Measurements from ENCODE around the gene ALKBH3. TPM values are rescaled to one million over a fixed set of nuclear protein-coding genes. Genes with fewer than 3 reads are reported as not detected.

The ALKBH3 gene
- total and polyA plus RNA-seq, 2 experiments from 2014 or later = 23.8 to 27.2 TPM

- peaks cover 7% of the 10 kb centered on the region for H3K4me1 ChIP-seq (ENCODE audit: insufficient read depth)
- H3K27ac ChIP-seq = peak overlapping the region; percentile 4
- TF ChIP-seq EZH2phosphoT487 (IDR thresholded peaks at IDR 0.05; ENCODE audit: low read depth, severe bottlenecking, unreplicated experiment) = no peak
- TF ChIP-seq EZH2 (IDR thresholded peaks at IDR 0.05; ENCODE audit: borderline replicate concordance) = no peak
- no peak for TF ChIP-seq CTCF (IDR thresholded peaks at IDR 0.05; ENCODE audit: poor library complexity)
- no peak overlapping the region for H3K4me3 ChIP-seq
- H3K9me2 ChIP-seq (replicated peaks; ENCODE audit: insufficient read depth) = no peaks in the 10 kb centered on the region
- H3K79me2 ChIP-seq = no peaks in the 10 kb centered on the region
- no peak overlapping the region for H2AFZ ChIP-seq
- no peaks in the 10 kb centered on the region for H4K20me1 ChIP-seq (ENCODE audit: insufficient read depth, poor library complexity, severe bottlenecking)
- no peaks in the 10 kb centered on the region for H3K27me3 ChIP-seq
- WGBS (ENCODE audit: low lambda C conversion rate, missing lambda C conversion rate) = 56% methylated on average over 1 of the region's 1 CpG
- no peak overlapping the region for H3K4me2 ChIP-seq
- no peaks in the 10 kb centered on the region for H3K36me3 ChIP-seq (replicated peaks; ENCODE audit: insufficient read depth, low read depth)
- H3K9me3 ChIP-seq (ENCODE audit: low read depth) = no peaks in the 10 kb centered on the region
- DNase-seq (ENCODE audit: low spot score) = peak; percentile 64
These were observed 47.0 kb upstream of the ALKBH3 start for GRCh38 chr11:43833657-43834073.

GRCh38 chr11:43834286-43834685 is 46.3 kb upstream of the ALKBH3 start:
- no peak for DNase-seq (ENCODE audit: low spot score)
- Histone ChIP-seq H3K4me3 (no peak overlapping the region), H3K4me2 (no peak overlapping the region), H3K9me3 (ENCODE audit: low read depth) (no peaks in the 10 kb centered on the region), H3K9me2 (replicated peaks; ENCODE audit: insufficient read depth) (no peaks in the 10 kb centered on the region), H3K4me1 (ENCODE audit: insufficient read depth) (peaks cover 7% of the 10 kb centered on the region), H2AFZ (no peak overlapping the region), H3K27me3 (no peaks in the 10 kb centered on the region), H3K36me3 (replicated peaks; ENCODE audit: insufficient read depth, low read depth) (no peaks in the 10 kb centered on the region), H3K27ac (peak overlapping the region; percentile 5), H4K20me1 (ENCODE audit: insufficient read depth, poor library complexity, severe bottlenecking) (no peaks in the 10 kb centered on the region), H3K79me2 (no peaks in the 10 kb centered on the region)
- no peak for TF ChIP-seq EZH2phosphoT487 (IDR thresholded peaks at IDR 0.05; ENCODE audit: low read depth, severe bottlenecking, unreplicated experiment)
- TF ChIP-seq CTCF (IDR thresholded peaks at IDR 0.05; ENCODE audit: poor library complexity) = no peak
- no peak for TF ChIP-seq EZH2 (IDR thresholded peaks at IDR 0.05; ENCODE audit: borderline replicate concordance)
- 87% methylated on average over 2 of the region's 2 CpGs for WGBS (ENCODE audit: low lambda C conversion rate, missing lambda C conversion rate)

DNA sequence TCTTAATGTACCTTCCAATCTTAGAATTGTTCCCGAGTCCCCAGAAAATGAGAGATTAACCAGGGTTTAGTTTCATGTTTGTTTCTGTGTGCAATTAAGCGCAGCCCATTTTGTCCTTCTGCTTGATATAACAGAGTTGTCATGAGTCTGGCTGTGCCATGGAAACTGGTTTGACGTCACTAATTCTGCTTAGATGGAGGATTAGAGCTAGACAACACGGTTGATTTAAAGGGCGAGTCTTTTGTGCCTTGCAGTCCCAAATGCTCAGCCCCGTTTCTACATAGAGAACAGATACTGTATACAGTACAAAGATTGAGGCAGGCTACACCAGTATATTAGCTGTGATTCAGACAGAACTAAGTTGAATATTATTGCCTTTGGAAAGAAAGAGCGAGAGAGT is 45.5 kb upstream of the ALKBH3 start:
- H3K36me3 ChIP-seq (replicated peaks; ENCODE audit: insufficient read depth, low read depth) = no peaks in the 10 kb centered on the region
- H3K9me3 ChIP-seq (ENCODE audit: low read depth) = no peaks in the 10 kb centered on the region
- no peaks in the 10 kb centered on the region for H3K79me2 ChIP-seq
- WGBS (ENCODE audit: low lambda C conversion rate, missing lambda C conversion rate) = 68% methylated on average over 7 of the region's 7 CpGs
- no peaks in the 10 kb centered on the region for H3K9me2 ChIP-seq (replicated peaks; ENCODE audit: insufficient read depth)
- H3K4me1 ChIP-seq (ENCODE audit: insufficient read depth) = peaks cover 7% of the 10 kb centered on the region
- H4K20me1 ChIP-seq (ENCODE audit: insufficient read depth, poor library complexity, severe bottlenecking) = no peaks in the 10 kb centered on the region
- H3K27ac ChIP-seq = peak overlapping the region; percentile 7
- H2AFZ ChIP-seq = no peak overlapping the region
- TF ChIP-seq CTCF (IDR thresholded peaks at IDR 0.05; ENCODE audit: poor library complexity) (no peak), EZH2phosphoT487 (IDR thresholded peaks at IDR 0.05; ENCODE audit: low read depth, severe bottlenecking, unreplicated experiment) (no peak), EZH2 (IDR thresholded peaks at IDR 0.05; ENCODE audit: borderline replicate concordance) (no peak)
- H3K4me2 ChIP-seq = no peak overlapping the region
- H3K27me3 ChIP-seq = no peaks in the 10 kb centered on the region
- peak; percentile 9 for DNase-seq (ENCODE audit: low spot score)
- no peak overlapping the region for H3K4me3 ChIP-seq

DNA sequence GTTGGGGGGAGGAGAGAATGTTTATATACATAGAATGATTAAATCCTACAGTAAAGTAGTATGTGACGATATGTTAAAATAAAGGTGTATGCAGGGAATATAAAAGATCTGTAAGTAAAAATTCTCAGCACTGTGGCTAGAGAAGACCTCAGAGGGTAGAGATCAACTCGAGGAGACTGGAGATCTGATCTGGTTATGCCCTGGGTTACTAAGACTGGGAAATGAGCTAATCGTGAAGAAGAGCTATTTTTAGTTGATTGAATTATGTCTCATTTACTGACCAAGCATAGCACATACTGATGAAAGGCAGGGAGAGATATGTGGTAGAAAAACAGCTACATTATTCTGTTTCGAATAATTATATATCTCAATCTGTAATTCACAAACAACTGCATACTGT is 42.8 kb upstream of the ALKBH3 start:
- H3K4me1 ChIP-seq (ENCODE audit: insufficient read depth) = peaks cover 7% of the 10 kb centered on the region
- H3K9me3 ChIP-seq (ENCODE audit: low read depth) = no peaks in the 10 kb centered on the region
- H3K4me2 ChIP-seq = no peak overlapping the region
- H3K4me3 ChIP-seq = no peak overlapping the region
- no peak overlapping the region for H2AFZ ChIP-seq
- WGBS (ENCODE audit: low lambda C conversion rate, missing lambda C conversion rate) = 94% methylated on average over 4 of the region's 4 CpGs
- H3K27me3 ChIP-seq = no peaks in the 10 kb centered on the region
- no peak for DNase-seq (ENCODE audit: low spot score)
- TF ChIP-seq EZH2 (IDR thresholded peaks at IDR 0.05; ENCODE audit: borderline replicate concordance) (no peak), EZH2phosphoT487 (IDR thresholded peaks at IDR 0.05; ENCODE audit: low read depth, severe bottlenecking, unreplicated experiment) (no peak), CTCF (IDR thresholded peaks at IDR 0.05; ENCODE audit: poor library complexity) (no peak)
- no peak overlapping the region for H3K27ac ChIP-seq
- H4K20me1 ChIP-seq (ENCODE audit: insufficient read depth, poor library complexity, severe bottlenecking) = no peaks in the 10 kb centered on the region
- H3K36me3 ChIP-seq (replicated peaks; ENCODE audit: insufficient read depth, low read depth) = no peaks in the 10 kb centered on the region
- no peaks in the 10 kb centered on the region for H3K9me2 ChIP-seq (replicated peaks; ENCODE audit: insufficient read depth)
- no peaks in the 10 kb centered on the region for H3K79me2 ChIP-seq
